SU-DHL-6 (cell line): ENCODE measurements around the gene IGSF11.

Experiments used
- CTCF ChIP-seq: fragments of 200-600 bp; sonication (generic); IDR thresholded peaks from one replicate; pipeline ENCODE4 v1.5.1; 2017; ENCODE audit warnings: antibody characterized with exemption, mild to moderate bottlenecking, low read length, moderate library complexity; ENCODE audit not compliant: insufficient read depth, poor library complexity, severe bottlenecking
- EZH2phosphoT487 ChIP-seq: fragments of 200-600 bp; sonication (generic), shearing (Covaris generic); conservative IDR thresholded peaks from 2 replicates; pipeline ENCODE4 v1.6.1; 2018; ENCODE audit warnings: mild to moderate bottlenecking, antibody characterized with exemption, low read length, moderate library complexity, mixed read lengths

GRCh38 chr3:118890206-118890605 is 144.4 kb downstream of the IGSF11 start:
- TF ChIP-seq CTCF, result no peak
- TF ChIP-seq EZH2phosphoT487, result no peak
